HG03066 (cell line): Measurements from ENCODE around the gene POU3F1.

ENCODE experiments used
- ATAC-seq: cut with Tn5 transposase; IDR thresholded peaks from one replicate; pipeline ENCODE4 v1.9.1; 2021; ENCODE audit warnings: low read depth; ENCODE audit not compliant: unreplicated experiment

POU3F1 gene

DNA sequence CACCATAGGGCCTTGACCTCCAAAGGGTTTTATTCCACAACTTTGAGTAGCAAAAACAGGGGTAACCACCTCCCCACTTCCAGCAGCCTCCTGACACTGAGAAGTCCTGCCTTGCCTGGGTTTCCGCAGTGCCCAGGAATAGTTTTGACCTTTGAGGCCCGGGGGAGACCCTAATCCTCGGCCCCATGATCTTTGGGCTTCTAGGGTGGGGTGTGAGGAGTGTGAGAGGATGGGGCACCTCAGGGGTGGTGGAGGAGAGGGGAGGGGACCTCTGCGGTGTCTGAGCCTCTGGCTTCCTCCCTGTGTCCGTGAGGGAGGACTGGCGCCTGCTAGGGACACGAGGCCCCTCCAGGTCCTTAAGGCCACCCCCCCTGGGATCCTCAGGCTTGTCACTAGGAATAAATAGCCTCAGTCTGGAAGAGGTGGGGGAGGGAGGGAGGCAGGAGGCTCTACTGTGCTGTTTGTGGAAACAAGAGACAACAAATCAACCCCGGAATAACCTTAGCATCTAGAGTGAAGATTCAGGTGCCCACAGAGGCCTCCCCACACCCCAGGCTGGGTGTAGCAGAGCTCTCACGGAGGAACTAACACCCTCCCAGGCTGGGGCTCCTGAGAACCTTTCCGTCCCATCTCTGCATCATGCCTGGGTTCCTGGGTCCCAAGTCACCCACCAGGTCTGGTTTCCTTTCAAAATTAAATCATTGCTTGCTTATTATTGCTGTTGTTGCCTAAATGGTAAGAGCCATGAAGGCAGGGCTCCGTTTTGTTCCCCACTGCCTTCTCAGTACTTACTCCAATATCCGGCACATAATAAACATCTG is 40.4 kb downstream of the POU3F1 start:
- ATAC-seq = no peak

GRCh38 chr1:38005195-38006007 is 41.2 kb downstream of the POU3F1 start, which contains the start of gene FHL3:
TSS of gene FHL3 (minus strand) at chr1:38005514. CDS start at chr1:37999412, 6,102 bp downstream.
- no peak for ATAC-seq

DNA sequence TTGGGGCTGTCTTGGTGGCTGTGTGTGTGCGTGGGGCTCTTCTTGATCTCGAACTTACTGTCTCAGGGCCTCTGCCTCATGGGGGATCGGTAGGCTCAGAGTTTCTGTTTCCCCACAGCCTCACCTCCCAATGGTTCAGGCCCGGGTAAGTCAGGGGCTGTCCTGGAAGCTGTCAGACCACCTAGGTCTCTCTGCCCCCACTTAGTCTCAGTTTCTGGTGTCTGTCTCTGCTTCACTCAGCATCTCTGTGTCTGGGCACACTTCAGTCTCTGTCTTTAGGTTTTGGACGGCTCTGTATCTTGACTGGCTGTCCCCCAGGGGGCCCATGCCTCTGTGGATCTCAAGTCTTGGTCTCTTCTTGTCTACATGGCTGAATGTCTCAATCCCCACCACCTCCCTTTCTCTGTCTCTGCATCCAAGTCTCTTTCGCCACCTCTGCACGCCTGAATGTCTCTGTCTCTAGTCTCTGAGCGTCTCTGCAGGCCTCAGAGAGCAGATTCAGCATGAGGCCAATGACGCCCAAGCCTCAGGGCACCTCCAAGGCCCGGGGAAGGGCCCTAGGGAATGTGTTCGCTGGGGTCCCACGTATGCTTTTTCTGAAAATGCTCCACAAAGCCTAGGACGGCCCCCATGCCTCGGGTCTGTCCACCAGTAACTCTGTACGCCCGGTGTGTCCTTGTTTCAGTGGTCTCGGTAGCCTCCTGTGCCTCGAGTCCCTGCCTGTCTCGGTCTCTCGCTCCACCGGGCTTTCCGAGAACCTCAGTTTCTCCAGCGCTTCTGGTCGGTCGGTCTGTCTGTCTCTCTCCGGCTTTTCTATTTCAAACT is 42.1 kb downstream of the POU3F1 start:
- ATAC-seq = no peak

GRCh38 chr1:38003261-38004250 is 43.0 kb downstream of the POU3F1 start:
- no peak for ATAC-seq

GRCh38 chr1:38000529-38001455 is 45.8 kb downstream of the POU3F1 start:
- no peak for ATAC-seq

DNA sequence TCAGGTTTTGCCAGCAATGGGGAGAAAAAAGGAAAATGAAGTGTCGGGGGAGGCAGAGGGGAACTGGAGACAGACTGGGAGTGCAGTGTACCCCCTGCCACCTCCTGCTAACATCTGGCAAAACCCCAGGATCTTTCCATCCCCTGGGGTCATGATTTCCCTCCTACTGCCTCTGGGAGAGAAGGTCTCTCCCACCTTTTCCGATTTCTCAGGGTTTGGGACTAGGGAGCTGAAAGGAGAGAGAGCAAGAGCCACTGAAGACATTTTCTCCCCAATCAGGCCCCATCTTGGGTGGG is 46.4 kb downstream of the POU3F1 start:
- no peak for ATAC-seq

DNA sequence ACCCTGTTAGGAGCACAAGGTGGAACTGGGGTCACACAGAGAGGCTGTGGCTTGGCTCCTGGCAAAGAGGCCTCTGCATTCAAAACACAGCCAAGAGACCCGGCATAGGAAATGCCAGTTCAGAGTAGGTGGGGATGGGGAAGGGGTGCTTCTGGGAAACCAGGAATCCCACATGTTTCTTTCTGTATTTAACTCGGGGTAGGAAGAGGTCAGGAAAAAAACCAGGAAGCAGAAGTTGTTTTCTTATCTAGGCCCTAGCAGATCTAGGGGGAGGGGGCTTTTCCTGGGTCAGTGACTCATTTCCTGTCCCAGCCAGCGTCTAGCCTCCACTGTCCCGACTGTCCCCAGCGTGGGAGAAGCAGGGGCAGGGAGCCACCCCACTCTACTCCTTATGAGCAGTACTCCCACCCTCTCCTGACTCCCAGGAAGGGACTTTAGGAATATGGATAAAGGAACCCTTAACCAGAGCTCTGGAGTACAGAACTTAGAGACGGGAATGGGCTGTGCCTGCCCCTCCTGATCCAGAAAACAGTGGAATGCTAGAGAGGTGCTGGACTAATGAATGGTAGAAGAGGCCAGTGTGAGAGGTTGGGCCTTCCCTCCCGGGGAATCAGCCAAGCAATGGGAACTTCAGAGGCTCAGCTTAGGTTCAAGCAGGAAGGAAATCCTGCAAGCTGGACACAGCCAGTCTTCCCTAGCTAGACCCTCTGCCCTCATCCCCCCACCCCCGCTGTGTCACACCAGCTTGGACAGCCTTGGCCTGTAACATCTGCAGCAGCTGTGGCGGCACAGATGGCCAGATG is 47.0 kb downstream of the POU3F1 start:
- no peak for ATAC-seq

DNA sequence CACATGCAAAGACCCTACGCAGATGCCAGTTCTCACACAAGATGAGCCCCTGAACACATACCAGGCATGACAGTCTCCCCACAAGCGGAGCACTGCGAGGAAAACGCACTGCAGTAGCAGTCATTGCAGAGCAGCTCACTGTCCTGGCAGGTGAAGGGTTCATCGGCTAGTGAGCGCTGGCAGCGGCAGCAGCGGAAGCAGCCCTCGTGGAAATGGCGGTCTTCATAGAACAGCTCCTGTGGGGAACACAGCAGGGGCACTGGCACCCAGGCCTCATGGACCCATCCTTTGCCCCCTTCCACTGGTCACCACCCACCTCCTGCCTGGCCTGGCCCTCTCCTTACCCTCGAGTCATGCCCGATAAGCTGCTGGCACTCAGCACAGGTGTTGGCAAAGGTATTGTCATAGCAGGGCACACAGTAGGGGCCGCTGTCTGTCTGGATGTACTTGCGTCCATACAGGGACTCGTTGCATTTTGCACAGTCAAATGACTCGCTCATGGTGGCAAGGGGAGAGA is 47.6 kb downstream of the POU3F1 start:
- ATAC-seq = no peak

- no peak for ATAC-seq
Measured at GRCh38 chr1:37998089-37998808, 48.3 kb downstream of the POU3F1 start.

- ATAC-seq = no peak
Measured at GRCh38 chr1:37997256-37998088, 49.1 kb downstream of the POU3F1 start.

DNA sequence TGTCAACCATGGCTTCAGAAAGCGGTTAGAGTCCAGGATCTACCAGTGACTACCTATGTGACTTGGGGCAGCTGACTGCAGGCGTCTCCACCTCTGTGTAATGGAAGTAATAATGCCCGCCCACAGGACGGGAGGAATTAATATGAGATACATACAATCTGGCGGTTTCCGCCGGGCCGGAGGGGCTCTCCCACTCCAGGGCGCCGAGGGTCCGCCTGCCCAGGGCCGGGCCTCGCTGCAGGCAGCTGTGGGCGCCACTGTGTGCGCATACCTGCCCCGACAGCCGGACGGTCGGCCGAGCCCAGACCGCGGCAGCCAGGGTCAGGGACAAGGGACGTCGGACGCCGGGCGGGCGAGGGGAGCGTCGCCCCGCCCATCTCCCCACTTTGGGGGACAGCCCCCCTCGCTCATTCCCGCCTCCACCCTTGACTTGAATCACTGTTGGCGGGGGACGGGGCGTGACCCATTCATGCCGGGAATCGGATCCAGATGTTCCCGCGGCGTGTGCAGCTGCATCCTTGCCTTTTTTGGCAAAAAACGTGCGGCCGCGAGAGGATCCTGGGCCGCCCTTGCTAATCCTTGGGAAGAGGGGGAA is 50.7 kb downstream of the POU3F1 start:
- no peak for ATAC-seq

GRCh38 chr1:37994886-37995566 is 51.6 kb downstream of the POU3F1 start:
- no peak for ATAC-seq
